ENCODE measurements around the gene KIF3A.

DNA sequence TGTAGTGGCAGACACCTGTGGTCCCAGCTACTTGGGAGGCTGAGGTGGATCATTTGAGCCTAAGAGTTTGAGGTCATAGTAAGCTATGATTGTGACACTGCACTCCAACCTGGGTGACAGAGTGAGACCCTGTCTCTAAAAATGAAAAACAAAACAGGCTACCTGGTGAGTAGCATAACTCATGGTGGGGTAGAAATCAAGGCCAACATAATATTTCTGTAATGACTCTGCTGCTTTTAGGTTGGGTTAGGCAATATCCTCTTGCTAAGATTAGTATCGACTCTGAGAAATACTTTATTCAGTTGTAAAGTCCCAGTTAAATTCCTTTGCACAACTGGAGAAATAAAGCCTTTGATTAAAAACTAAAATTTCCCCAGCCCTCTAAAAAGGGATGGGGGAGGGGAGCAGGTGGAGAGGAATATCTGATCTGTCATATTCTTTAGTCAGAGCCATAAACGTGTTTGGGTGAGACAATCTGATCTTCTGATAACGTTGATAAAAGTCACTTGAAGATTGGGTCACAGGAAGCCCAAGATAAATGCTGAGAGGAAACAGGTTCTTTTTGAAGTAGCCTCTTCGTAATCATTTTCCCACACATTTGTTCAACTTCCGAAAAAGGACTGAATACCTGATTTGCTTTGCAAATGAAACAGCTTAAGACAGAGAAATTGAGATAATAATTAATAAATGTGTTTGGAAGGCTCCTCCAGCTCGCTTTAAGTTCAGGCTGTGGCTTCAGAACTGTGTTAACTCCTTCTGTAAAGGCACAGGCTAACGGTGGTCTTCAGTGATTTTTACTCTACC, 48.6 kb downstream of the KIF3A start:
- no peak for TF ChIP-seq CTCF (IDR thresholded peaks at IDR 0.05; ENCODE audit: poor library complexity, severe bottlenecking)
- no peak for TF ChIP-seq POLR2AphosphoS5 (IDR thresholded peaks at IDR 0.05)
- TF ChIP-seq TAF1 (IDR thresholded peaks at IDR 0.05; ENCODE audit: low read depth) = no peak
- TF ChIP-seq EP300 (conservative IDR thresholded peaks at IDR 0.05; ENCODE audit: poor library complexity, severe bottlenecking) = no peak
- TF ChIP-seq MXI1 (conservative IDR thresholded peaks at IDR 0.05; ENCODE audit: poor library complexity, severe bottlenecking) = no peak
- TF ChIP-seq EZH2 (IDR thresholded peaks at IDR 0.05; ENCODE audit: borderline replicate concordance, insufficient read depth, low read length, poor library complexity, severe bottlenecking) = no peak
- TF ChIP-seq SMC3 (conservative IDR thresholded peaks at IDR 0.05; ENCODE audit: poor library complexity) = no peak

Measured in neural cell (in vitro differentiated cells).